Neural cell (in vitro differentiated cells): ENCODE results near the gene MARS1.

Experiments
- CTCF ChIP-seq: fragments of 450-650 bp; IDR thresholded peaks from 2 replicates; pipeline ENCODE4 v1.5.1; 2014; ENCODE audit warnings: antibody characterized with exemption, mild to moderate bottlenecking, moderate library complexity; ENCODE audit not compliant: poor library complexity, severe bottlenecking
- EP300 ChIP-seq: fragments of 450-650 bp; conservative IDR thresholded peaks from 2 replicates; pipeline ENCODE4 v1.6.1; 2014; ENCODE audit warnings: antibody characterized with exemption, mild to moderate bottlenecking, moderate library complexity; ENCODE audit not compliant: poor library complexity, severe bottlenecking
- EZH2 ChIP-seq: fragments of 200-600, 300-800 bp; shearing (Covaris generic), sonication (generic); IDR thresholded peaks from 2 replicates; pipeline ENCODE4 v1.6.1; 2014; ENCODE audit warnings: antibody characterized with exemption, low read length, borderline replicate concordance, mild to moderate bottlenecking; ENCODE audit not compliant: insufficient read depth, poor library complexity, severe bottlenecking
- MXI1 ChIP-seq: fragments of 450-650 bp; conservative IDR thresholded peaks from 2 replicates; pipeline ENCODE4 v1.6.1; 2014; ENCODE audit warnings: antibody characterized with exemption, mild to moderate bottlenecking; ENCODE audit not compliant: poor library complexity, severe bottlenecking
- POLR2AphosphoS5 ChIP-seq: IDR thresholded peaks from 2 replicates; pipeline ENCODE4 v1.6.1; 2012
- RAD21 ChIP-seq: fragments of 450-650 bp; conservative IDR thresholded peaks from 2 replicates; pipeline ENCODE4 v1.6.1; 2014; ENCODE audit warnings: antibody characterized with exemption, mild to moderate bottlenecking, moderate library complexity
- SMC3 ChIP-seq: fragments of 450-650 bp; conservative IDR thresholded peaks from 2 replicates; pipeline ENCODE4 v1.6.1; 2014; ENCODE audit warnings: antibody characterized with exemption, mild to moderate bottlenecking, moderate library complexity; ENCODE audit not compliant: poor library complexity
- TF ChIP-seq, protein P1 (sequence below): IDR thresholded peaks from 2 replicates; pipeline ENCODE4 v1.6.1; 2012; ENCODE audit warnings: borderline replicate concordance

- no peak for TF ChIP-seq CTCF
- no peak for TF ChIP-seq SMC3
- no peak for TF ChIP-seq MXI1
- no peak for TF ChIP-seq POLR2AphosphoS5
- TF ChIP-seq, protein P1, sequence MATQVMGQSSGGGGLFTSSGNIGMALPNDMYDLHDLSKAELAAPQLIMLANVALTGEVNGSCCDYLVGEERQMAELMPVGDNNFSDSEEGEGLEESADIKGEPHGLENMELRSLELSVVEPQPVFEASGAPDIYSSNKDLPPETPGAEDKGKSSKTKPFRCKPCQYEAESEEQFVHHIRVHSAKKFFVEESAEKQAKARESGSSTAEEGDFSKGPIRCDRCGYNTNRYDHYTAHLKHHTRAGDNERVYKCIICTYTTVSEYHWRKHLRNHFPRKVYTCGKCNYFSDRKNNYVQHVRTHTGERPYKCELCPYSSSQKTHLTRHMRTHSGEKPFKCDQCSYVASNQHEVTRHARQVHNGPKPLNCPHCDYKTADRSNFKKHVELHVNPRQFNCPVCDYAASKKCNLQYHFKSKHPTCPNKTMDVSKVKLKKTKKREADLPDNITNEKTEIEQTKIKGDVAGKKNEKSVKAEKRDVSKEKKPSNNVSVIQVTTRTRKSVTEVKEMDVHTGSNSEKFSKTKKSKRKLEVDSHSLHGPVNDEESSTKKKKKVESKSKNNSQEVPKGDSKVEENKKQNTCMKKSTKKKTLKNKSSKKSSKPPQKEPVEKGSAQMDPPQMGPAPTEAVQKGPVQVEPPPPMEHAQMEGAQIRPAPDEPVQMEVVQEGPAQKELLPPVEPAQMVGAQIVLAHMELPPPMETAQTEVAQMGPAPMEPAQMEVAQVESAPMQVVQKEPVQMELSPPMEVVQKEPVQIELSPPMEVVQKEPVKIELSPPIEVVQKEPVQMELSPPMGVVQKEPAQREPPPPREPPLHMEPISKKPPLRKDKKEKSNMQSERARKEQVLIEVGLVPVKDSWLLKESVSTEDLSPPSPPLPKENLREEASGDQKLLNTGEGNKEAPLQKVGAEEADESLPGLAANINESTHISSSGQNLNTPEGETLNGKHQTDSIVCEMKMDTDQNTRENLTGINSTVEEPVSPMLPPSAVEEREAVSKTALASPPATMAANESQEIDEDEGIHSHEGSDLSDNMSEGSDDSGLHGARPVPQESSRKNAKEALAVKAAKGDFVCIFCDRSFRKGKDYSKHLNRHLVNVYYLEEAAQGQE, result no peak
- no peak for TF ChIP-seq EP300
- TF ChIP-seq EZH2, result no peak
- TF ChIP-seq RAD21, result no peak
Measured at GRCh38 chr12:57534991-57535543, 47.2 kb downstream of the MARS1 start.
